ENCODE measurements around the gene MMP25. TPM values are rescaled to one million over a fixed set of nuclear protein-coding genes. Genes with fewer than 3 reads are reported as not detected.

MMP25 gene
- total RNA-seq, 1 experiment from 2014 or later: 0.26 TPM

- Mint-ChIP-seq H3K4me1 (ENCODE audit: insufficient read depth, unreplicated experiment) (peaks cover 6% of the 10 kb centered on the region), H3K27me3 (ENCODE audit: insufficient read depth, unreplicated experiment) (no peaks in the 10 kb centered on the region), H3K36me3 (ENCODE audit: insufficient read depth, unreplicated experiment) (no peaks in the 10 kb centered on the region), H3K4me3 (ENCODE audit: unreplicated experiment) (no peak overlapping the region), H3K27ac (ENCODE audit: low read depth, unreplicated experiment) (no peak overlapping the region), H3K9me3 (ENCODE audit: unreplicated experiment) (no peaks in the 10 kb centered on the region)
- ChIA-PET CTCF (interaction anchor here (0.7 to 1.7 kb wide), 9 partner anchors 11 to 111 kb away, joined by 3 to 6 read pairs (median 3); no protein-coding TSS in a partner anchor), POLR2A (interaction anchor here (0.6 to 1.1 kb wide), 4 partner anchors 32 to 169 kb away, joined by 3 to 5 read pairs (median 5); partner anchors contain the start of gene ZNF213)
- DNase-seq (ENCODE audit: unreplicated experiment): no peak
- BruUV-seq (replicated peaks): no TSS peak
- no peak for TF ChIP-seq CTCF (IDR thresholded peaks at IDR 0.05; ENCODE audit: unreplicated experiment)
- intact Hi-C loops (cut with micrococcal nuclease): no loop called here
Measured at GRCh38 chr16:3096362-3096761, 50.0 kb downstream of the MMP25 start.

GRCh38 chr16:3097266-3097665 is 50.9 kb downstream of the MMP25 start:
- no peak for TF ChIP-seq CTCF (IDR thresholded peaks at IDR 0.05; ENCODE audit: unreplicated experiment)
- no peak overlapping the region for H3K27ac Mint-ChIP-seq (ENCODE audit: low read depth, unreplicated experiment)
- intact Hi-C loops (cut with micrococcal nuclease): no loop called here
- CTCF ChIA-PET: interaction anchor here (0.6 to 2.4 kb wide), 7 partner anchors 10 to 112 kb away, joined by 3 to 8 read pairs (median 4); no protein-coding TSS in a partner anchor
- H3K4me3 Mint-ChIP-seq (ENCODE audit: unreplicated experiment): no peak overlapping the region
- POLR2A ChIA-PET: interaction anchor here (1.0 to 1.1 kb wide), 2 partner anchors 9 to 37 kb away, joined by 3 to 5 read pairs; partner anchors contain the start of gene ZNF213
- BruUV-seq (replicated peaks): no TSS peak
- no peaks in the 10 kb centered on the region for H3K27me3 Mint-ChIP-seq (ENCODE audit: insufficient read depth, unreplicated experiment)
- peaks cover 6% of the 10 kb centered on the region for H3K4me1 Mint-ChIP-seq (ENCODE audit: insufficient read depth, unreplicated experiment)
- no peaks in the 10 kb centered on the region for H3K9me3 Mint-ChIP-seq (ENCODE audit: unreplicated experiment)
- DNase-seq (ENCODE audit: unreplicated experiment): no peak
- no peaks in the 10 kb centered on the region for H3K36me3 Mint-ChIP-seq (ENCODE audit: insufficient read depth, unreplicated experiment)

- BruUV-seq (replicated peaks): no TSS peak
- intact Hi-C loops (cut with micrococcal nuclease): no loop called here
- DNase-seq (ENCODE audit: unreplicated experiment): no peak
- ChIA-PET POLR2A (interaction anchor here (0.8 to 1.4 kb wide), 4 partner anchors 11 to 51 kb away, joined by 3 to 5 read pairs (median 4); no protein-coding TSS in a partner anchor), CTCF (interaction anchor here (0.6 to 2.4 kb wide), 5 partner anchors 21 to 978 kb away, joined by 3 to 8 read pairs (median 4); no protein-coding TSS in a partner anchor)
- no peak within 1 kb of the TSS for H3K27ac Mint-ChIP-seq (ENCODE audit: low read depth, unreplicated experiment)
- TF ChIP-seq CTCF (IDR thresholded peaks at IDR 0.05; ENCODE audit: unreplicated experiment): no peak
- H3K27me3 Mint-ChIP-seq (ENCODE audit: insufficient read depth, unreplicated experiment): no peaks in the 10 kb centered on the region
- peaks cover 6% of the 10 kb centered on the region for H3K4me1 Mint-ChIP-seq (ENCODE audit: insufficient read depth, unreplicated experiment)
- peak within 1 kb of the TSS; percentile 64 for H3K4me3 Mint-ChIP-seq (ENCODE audit: unreplicated experiment)
- no peaks in the 10 kb centered on the region for H3K9me3 Mint-ChIP-seq (ENCODE audit: unreplicated experiment)
- H3K36me3 Mint-ChIP-seq (ENCODE audit: insufficient read depth, unreplicated experiment): no peaks in the 10 kb centered on the region
Measured at GRCh38 chr16:3098459-3099394, 52.4 kb downstream of the MMP25 start, which contains the start of gene ZSCAN10. Gene ZSCAN10 (minus strand): TSS chr16:3099294. CDS start chr16:3092937, 6,357 bp downstream.

- Mint-ChIP-seq H3K27me3 (ENCODE audit: insufficient read depth, unreplicated experiment) (no peaks in the 10 kb centered on the region), H3K9me3 (ENCODE audit: unreplicated experiment) (no peaks in the 10 kb centered on the region), H3K27ac (ENCODE audit: low read depth, unreplicated experiment) (no peak overlapping the region), H3K4me1 (ENCODE audit: insufficient read depth, unreplicated experiment) (peaks cover 6% of the 10 kb centered on the region), H3K4me3 (ENCODE audit: unreplicated experiment) (no peak overlapping the region), H3K36me3 (ENCODE audit: insufficient read depth, unreplicated experiment) (no peaks in the 10 kb centered on the region)
- CTCF ChIA-PET: interaction anchor here (0.6 to 2.4 kb wide), 5 partner anchors 22 to 978 kb away, joined by 3 to 8 read pairs (median 5); no protein-coding TSS in a partner anchor
- no peak for TF ChIP-seq CTCF (IDR thresholded peaks at IDR 0.05; ENCODE audit: unreplicated experiment)
- no peak for DNase-seq (ENCODE audit: unreplicated experiment)
- intact Hi-C loops (cut with micrococcal nuclease): no loop called here
- no TSS peak for BruUV-seq (replicated peaks)
- POLR2A ChIA-PET: interaction anchor here (1.3 to 2.2 kb wide), 4 partner anchors 12 to 40 kb away, joined by 3 to 6 read pairs (median 4); no protein-coding TSS in a partner anchor
Measured at GRCh38 chr16:3099395-3099731, 53.0 kb downstream of the MMP25 start.

Measured in MCF 10A (cell line).